ENCODE data around the gene HS2ST1. TPM values are rescaled to one million over a fixed set of nuclear protein-coding genes. Genes with fewer than 3 reads are reported as not detected.

HS2ST1 gene
- total RNA-seq, 1 donor from 2014 or later: 19.0 TPM

- ATAC-seq (no peak), DNase-seq (no peak)
- H3K9me3 ChIP-seq: peaks cover 6% of the 10 kb centered on the region
- H3K4me1 ChIP-seq: no peaks in the 10 kb centered on the region
- no peak for TF ChIP-seq CTCF (IDR thresholded peaks at IDR 0.05)
- H3K27me3 ChIP-seq (ENCODE audit: low read depth): no peaks in the 10 kb centered on the region
- H3K4me3 ChIP-seq: no peak overlapping the region
- no peaks in the 10 kb centered on the region for H3K36me3 ChIP-seq
- H3K27ac ChIP-seq: no peak overlapping the region
- intact Hi-C loops (cut with DNase I): no loop called here
Measured at GRCh38 chr1:87052961-87053360, 138.5 kb downstream of the HS2ST1 start.

- DNase-seq (no peak), ATAC-seq (no peak)
- peaks cover 1% of the 10 kb centered on the region for H3K9me3 ChIP-seq
- no peaks in the 10 kb centered on the region for H3K27me3 ChIP-seq (ENCODE audit: low read depth)
- H3K4me3 ChIP-seq: no peak overlapping the region
- H3K4me1 ChIP-seq: no peaks in the 10 kb centered on the region
- H3K36me3 ChIP-seq: no peaks in the 10 kb centered on the region
- intact Hi-C loops (cut with DNase I): no loop called here
- TF ChIP-seq CTCF (IDR thresholded peaks at IDR 0.05): no peak
- H3K27ac ChIP-seq: no peak overlapping the region
Measured at GRCh38 chr1:87053446-87053845, 139.0 kb downstream of the HS2ST1 start.

- H3K27ac ChIP-seq: no peak overlapping the region
- no peaks in the 10 kb centered on the region for H3K27me3 ChIP-seq (ENCODE audit: low read depth)
- intact Hi-C loops (cut with DNase I): no loop called here
- TF ChIP-seq CTCF (IDR thresholded peaks at IDR 0.05): no peak
- DNase-seq (no peak), ATAC-seq (no peak)
- no peaks in the 10 kb centered on the region for H3K36me3 ChIP-seq
- no peaks in the 10 kb centered on the region for H3K9me3 ChIP-seq
- H3K4me3 ChIP-seq: no peak overlapping the region
- H3K4me1 ChIP-seq: no peaks in the 10 kb centered on the region
Measured at GRCh38 chr1:87056974-87057373, 142.5 kb downstream of the HS2ST1 start.

GRCh38 chr1:87058343-87058649, 143.9 kb downstream of the HS2ST1 start:
- Histone ChIP-seq H3K9me3 (no peaks in the 10 kb centered on the region), H3K4me1 (no peaks in the 10 kb centered on the region), H3K27ac (no peak overlapping the region), H3K27me3 (ENCODE audit: low read depth) (no peaks in the 10 kb centered on the region), H3K36me3 (no peaks in the 10 kb centered on the region), H3K4me3 (no peak overlapping the region)
- ATAC-seq: no peak
- TF ChIP-seq CTCF (IDR thresholded peaks at IDR 0.05): no peak
- intact Hi-C loops (cut with DNase I): no loop called here
- DNase-seq: no peak

- H3K36me3 ChIP-seq: no peaks in the 10 kb centered on the region
- H3K9me3 ChIP-seq: no peaks in the 10 kb centered on the region
- H3K4me1 ChIP-seq: no peaks in the 10 kb centered on the region
- DNase-seq (no peak), ATAC-seq (no peak)
- no peak overlapping the region for H3K27ac ChIP-seq
- no peak overlapping the region for H3K4me3 ChIP-seq
- H3K27me3 ChIP-seq (ENCODE audit: low read depth): no peaks in the 10 kb centered on the region
- intact Hi-C loops (cut with DNase I): no loop called here
- TF ChIP-seq CTCF (IDR thresholded peaks at IDR 0.05): no peak
Measured at GRCh38 chr1:87061742-87062156, 147.3 kb downstream of the HS2ST1 start.

GRCh38 chr1:87062687-87063086, 148.3 kb downstream of the HS2ST1 start:
- DNase-seq (no peak), ATAC-seq (no peak)
- intact Hi-C loops (cut with DNase I): no loop called here
- H3K9me3 ChIP-seq: no peaks in the 10 kb centered on the region
- H3K4me3 ChIP-seq: no peak overlapping the region
- no peak overlapping the region for H3K27ac ChIP-seq
- no peaks in the 10 kb centered on the region for H3K27me3 ChIP-seq (ENCODE audit: low read depth)
- H3K4me1 ChIP-seq: no peaks in the 10 kb centered on the region
- TF ChIP-seq CTCF (IDR thresholded peaks at IDR 0.05): no peak
- H3K36me3 ChIP-seq: no peaks in the 10 kb centered on the region
